ENCODE data around the gene TBC1D12.
"Not testable (repeated sequence)": the region's sequence is repeated elsewhere in the genome, so short reads cannot be mapped to it uniquely, and the experiment has no call there.

TBC1D12 gene

DNA sequence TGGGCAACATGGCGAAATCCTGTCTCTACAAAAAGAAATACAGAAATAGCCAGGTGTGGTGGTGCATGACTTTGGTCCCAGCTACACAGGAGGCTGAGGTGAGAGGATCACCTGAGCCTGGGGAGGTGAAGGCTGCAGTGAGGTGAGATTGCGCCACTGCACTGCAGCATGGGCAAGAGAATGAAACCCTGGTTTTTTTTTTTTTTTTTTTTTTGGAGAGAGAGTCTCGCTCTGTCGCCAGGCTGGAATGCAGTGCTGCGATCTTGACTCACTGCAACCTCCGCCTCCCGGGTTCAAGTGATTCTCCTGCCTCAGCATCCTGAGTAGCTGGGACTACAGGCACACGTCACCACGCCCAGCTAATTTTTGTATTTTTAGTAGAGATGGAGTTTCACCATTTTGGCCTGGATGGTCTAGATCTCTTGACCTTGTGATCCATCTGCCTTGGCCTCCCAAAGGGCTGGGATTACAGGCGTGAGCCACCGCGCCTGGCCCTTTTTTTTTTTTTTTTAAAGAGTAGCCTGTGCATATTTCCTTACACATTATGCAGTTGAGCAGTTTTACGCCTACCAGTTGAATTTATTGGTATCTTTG, 165.5 kb downstream of the TBC1D12 start:
- H3K27ac Mint-ChIP-seq; H3K9me3 Mint-ChIP-seq; H3K36me3 Mint-ChIP-seq (ENCODE audit: low read depth); H3K27me3 Mint-ChIP-seq; H3K4me1 Mint-ChIP-seq (ENCODE audit: low read depth); H3K4me3 Mint-ChIP-seq; intact Hi-C loops (cut with micrococcal nuclease): not testable (repeated sequence)

GRCh38 chr10:94571081-94571480, 168.7 kb downstream of the TBC1D12 start:
- Mint-ChIP-seq H3K4me1 (ENCODE audit: low read depth) (no peaks in the 10 kb centered on the region), H3K27ac (no peak overlapping the region), H3K27me3 (no peaks in the 10 kb centered on the region), H3K4me3 (no peak overlapping the region), H3K9me3 (no peaks in the 10 kb centered on the region), H3K36me3 (ENCODE audit: low read depth) (no peaks in the 10 kb centered on the region)
- intact Hi-C loops (cut with micrococcal nuclease), result no loop called here

DNA sequence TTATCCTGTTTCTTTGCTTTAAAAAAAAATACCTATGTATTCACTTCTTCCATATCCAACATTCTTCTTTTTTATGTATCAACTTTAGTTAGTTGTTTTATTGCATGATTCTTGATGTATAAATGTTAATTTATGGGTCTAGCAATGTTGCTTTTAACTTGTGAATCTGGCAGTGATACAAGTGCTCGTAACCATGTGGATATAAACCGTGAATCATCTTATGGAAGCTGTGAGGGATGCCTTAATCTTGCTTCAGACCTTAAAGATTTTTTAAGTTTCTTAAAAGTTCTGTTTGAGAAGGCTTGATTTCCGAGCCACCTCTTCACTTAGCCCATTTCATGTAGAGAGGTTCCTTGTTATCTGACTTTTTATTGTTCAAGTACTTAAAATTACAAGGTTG, 169.2 kb downstream of the TBC1D12 start:
- no peaks in the 10 kb centered on the region for H3K27me3 Mint-ChIP-seq
- H3K27ac Mint-ChIP-seq, result no peak overlapping the region
- no peaks in the 10 kb centered on the region for H3K4me1 Mint-ChIP-seq (ENCODE audit: low read depth)
- no peaks in the 10 kb centered on the region for H3K36me3 Mint-ChIP-seq (ENCODE audit: low read depth)
- H3K4me3 Mint-ChIP-seq, result no peak overlapping the region
- H3K9me3 Mint-ChIP-seq, result no peaks in the 10 kb centered on the region
- intact Hi-C loops (cut with micrococcal nuclease), result no loop called here

DNA sequence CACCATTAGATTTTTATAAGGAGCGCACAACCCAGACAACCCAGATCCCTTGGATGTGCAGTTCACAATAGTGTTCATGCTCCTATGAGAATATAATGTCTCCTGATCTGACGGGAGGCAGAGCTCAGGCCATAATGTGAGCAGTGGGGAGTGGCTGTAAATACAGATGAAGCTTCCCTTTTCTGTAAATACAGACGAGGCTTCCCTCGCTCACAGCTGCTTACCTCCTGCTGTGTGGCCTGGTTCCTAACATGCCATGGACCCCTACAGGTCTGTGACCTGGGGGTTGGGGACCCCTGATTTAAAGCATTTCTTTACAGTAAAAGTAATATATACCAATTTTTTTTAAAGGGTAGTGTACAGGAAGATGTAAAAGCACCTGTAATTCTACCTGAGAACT, 176.4 kb downstream of the TBC1D12 start:
- H3K27me3 Mint-ChIP-seq, result no peaks in the 10 kb centered on the region
- intact Hi-C loops (cut with micrococcal nuclease), result no loop called here
- no peak overlapping the region for H3K4me3 Mint-ChIP-seq
- H3K27ac Mint-ChIP-seq, result no peak overlapping the region
- H3K4me1 Mint-ChIP-seq (ENCODE audit: low read depth), result no peaks in the 10 kb centered on the region
- no peaks in the 10 kb centered on the region for H3K9me3 Mint-ChIP-seq
- no peaks in the 10 kb centered on the region for H3K36me3 Mint-ChIP-seq (ENCODE audit: low read depth)

GRCh38 chr10:94583124-94583523, 180.8 kb downstream of the TBC1D12 start:
- H3K4me3 Mint-ChIP-seq, result no peak overlapping the region
- no peaks in the 10 kb centered on the region for H3K4me1 Mint-ChIP-seq (ENCODE audit: low read depth)
- intact Hi-C loops (cut with micrococcal nuclease), result no loop called here
- no peaks in the 10 kb centered on the region for H3K36me3 Mint-ChIP-seq (ENCODE audit: low read depth)
- H3K27me3 Mint-ChIP-seq, result no peaks in the 10 kb centered on the region
- H3K9me3 Mint-ChIP-seq, result no peaks in the 10 kb centered on the region
- H3K27ac Mint-ChIP-seq, result no peak overlapping the region
